ENCODE data around the gene EPG5.

DNA sequence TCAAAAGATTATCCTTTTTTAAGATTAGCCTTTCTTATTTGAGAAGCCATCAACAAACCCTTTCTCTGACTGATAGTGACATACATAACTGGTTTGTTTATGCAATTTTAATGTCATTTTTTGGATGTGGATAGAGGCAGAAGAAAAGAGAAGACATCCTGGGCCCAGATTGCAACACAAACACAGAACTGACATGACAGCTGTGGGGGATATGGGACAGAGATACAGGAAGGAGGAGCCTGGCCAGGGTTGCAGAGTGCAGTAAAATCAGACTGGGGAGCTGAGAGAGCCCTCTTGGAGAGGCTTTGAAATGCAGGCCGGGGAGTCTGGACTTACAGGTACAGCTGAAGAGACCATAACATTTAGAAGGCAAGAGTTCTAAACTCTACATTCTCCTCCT, 76.5 kb downstream of the EPG5 start:
- TF ChIP-seq, protein P1, sequence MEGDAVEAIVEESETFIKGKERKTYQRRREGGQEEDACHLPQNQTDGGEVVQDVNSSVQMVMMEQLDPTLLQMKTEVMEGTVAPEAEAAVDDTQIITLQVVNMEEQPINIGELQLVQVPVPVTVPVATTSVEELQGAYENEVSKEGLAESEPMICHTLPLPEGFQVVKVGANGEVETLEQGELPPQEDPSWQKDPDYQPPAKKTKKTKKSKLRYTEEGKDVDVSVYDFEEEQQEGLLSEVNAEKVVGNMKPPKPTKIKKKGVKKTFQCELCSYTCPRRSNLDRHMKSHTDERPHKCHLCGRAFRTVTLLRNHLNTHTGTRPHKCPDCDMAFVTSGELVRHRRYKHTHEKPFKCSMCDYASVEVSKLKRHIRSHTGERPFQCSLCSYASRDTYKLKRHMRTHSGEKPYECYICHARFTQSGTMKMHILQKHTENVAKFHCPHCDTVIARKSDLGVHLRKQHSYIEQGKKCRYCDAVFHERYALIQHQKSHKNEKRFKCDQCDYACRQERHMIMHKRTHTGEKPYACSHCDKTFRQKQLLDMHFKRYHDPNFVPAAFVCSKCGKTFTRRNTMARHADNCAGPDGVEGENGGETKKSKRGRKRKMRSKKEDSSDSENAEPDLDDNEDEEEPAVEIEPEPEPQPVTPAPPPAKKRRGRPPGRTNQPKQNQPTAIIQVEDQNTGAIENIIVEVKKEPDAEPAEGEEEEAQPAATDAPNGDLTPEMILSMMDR (IDR thresholded peaks at IDR 0.05): no peak
- TF ChIP-seq POLR2AphosphoS5 (IDR thresholded peaks at IDR 0.05) (no peak), EP300 (IDR thresholded peaks at IDR 0.05) (no peak)

Measured in esophagus muscularis mucosa (tissue), 4 donors.